Placental epithelial cell (primary cell): Measurements from ENCODE around the gene GPR160. TPM values are rescaled to one million over a fixed set of nuclear protein-coding genes. Genes with fewer than 3 reads are reported as not detected.

Experiments
- small RNA-seq: library from RNA; depleted of rRNA; stranded (forward); fragments of <200 nt; gene quantifications from one replicate; pipeline ENCODE3, GENCODE V24; 2012
- total RNA-seq: library from RNA; depleted of rRNA; stranded (reverse); fragments of >200 nt; gene quantifications from 2 replicates; pipeline ENCODE4 v1.2.3, GENCODE V29; 2012

Gene GPR160, protein sequence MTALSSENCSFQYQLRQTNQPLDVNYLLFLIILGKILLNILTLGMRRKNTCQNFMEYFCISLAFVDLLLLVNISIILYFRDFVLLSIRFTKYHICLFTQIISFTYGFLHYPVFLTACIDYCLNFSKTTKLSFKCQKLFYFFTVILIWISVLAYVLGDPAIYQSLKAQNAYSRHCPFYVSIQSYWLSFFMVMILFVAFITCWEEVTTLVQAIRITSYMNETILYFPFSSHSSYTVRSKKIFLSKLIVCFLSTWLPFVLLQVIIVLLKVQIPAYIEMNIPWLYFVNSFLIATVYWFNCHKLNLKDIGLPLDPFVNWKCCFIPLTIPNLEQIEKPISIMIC
- total RNA-seq = 0.11 TPM in 1 of 2 replicates, not detected in the other

DNA sequence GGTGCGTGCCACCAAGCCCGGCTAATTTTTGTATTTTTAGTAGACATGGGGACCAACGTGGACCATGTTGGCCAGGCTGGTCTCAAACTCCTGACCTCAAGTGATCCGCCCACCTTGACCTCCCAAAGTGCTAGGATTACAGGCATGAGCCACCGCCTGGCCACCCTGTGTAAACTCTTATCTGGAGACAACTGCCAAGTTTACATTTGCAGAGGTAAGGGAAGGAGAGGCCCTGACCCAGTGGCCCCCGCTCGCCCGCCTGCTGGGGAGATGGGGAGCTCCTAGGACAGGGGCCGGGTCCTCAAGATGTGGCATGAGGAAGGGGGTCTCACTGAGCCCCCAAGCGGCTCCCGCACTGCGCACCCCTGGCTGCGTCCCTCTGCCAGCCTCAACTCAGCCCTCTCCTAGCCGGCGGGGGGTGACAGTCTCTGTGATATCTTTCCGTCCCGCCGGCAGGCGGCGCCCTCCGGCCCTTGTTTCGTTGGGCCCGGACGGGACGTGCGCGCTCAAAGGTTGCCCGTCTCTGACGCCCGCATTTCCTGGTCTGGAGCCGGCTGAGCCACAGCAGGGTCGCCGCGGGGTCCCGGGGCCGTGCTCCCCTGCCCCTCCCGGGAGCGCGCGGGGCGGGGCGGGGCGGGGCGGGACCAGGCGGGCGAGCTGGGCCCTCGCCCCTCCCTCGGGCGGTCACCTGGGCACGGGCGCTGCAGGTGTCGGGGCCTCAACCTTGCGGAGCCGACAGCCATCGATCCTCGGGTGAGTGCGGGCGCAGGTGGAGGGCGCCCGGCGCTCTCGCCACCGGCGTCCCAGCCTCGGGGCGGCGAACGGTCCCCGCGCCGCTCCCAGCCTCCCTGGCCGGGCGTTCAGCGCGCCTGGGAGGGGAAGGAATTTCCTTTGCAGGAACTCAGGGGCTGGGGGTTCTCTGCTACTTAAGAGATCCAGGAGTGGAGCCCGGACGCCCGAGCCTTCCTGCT lies at the start of gene GPR160:
Gene GPR160 (plus strand): TSS at position 533 of the 971 bp plus-strand sequence. CDS start 45,978 bp downstream, outside the sequence.

Small RNA genes lying within 50 kb of the gene (small RNA-seq; reads per million reads assigned to genes)
- gene RNU4-38P = not detected

Other genes with a start within 250 kb of the GPR160 start
- under 0.01 TPM in 1 of 2 replicates, not detected in the other for gene LRRIQ4, start 225.1 kb upstream of the GPR160 start, total RNA-seq
- 2.4 and 3.1 TPM in 2 replicates for gene LRRC34, start 225.1 kb upstream of the GPR160 start, total RNA-seq
- not detected in 2 replicates for gene LRRC31, start 168.1 kb upstream of the GPR160 start, total RNA-seq
- not detected in 2 replicates for gene SAMD7, start 126.4 kb upstream of the GPR160 start, total RNA-seq
- 18.8 and 22.3 TPM in 2 replicates for gene SEC62, start 71.2 kb upstream of the GPR160 start, total RNA-seq
- gene PHC3, start 143.7 kb downstream of the GPR160 start, total RNA-seq = 23.0 and 27.1 TPM in 2 replicates
- gene PRKCI, start 184.4 kb downstream of the GPR160 start, total RNA-seq = 60.9 and 103 TPM in 2 replicates